H1 (cell line): Measurements from ENCODE around the gene HDC. TPM values are rescaled to one million over a fixed set of nuclear protein-coding genes. Genes with fewer than 3 reads are reported as not detected.

Source experiments
- CTCF ChIA-PET: fragments of 300-600 bp; sonication (Branson Sonifier 250); formaldehyde crosslinking; loops from one replicate; lab custom pipeline; 2021; ENCODE audit not compliant: partially characterized antibody; lab: Charles Lee
- POLR2A ChIA-PET: fragments of 300-600 bp; sonication (Branson Sonifier 250); formaldehyde crosslinking; loops from one replicate; lab custom pipeline; 2021; ENCODE audit warnings: inconsistent platforms; ENCODE audit not compliant: partially characterized antibody; lab: Charles Lee
- DNase-seq, 2 experiments: peaks; one replicate each; pipeline versions ENCODE4 v3.0.0 to v3.0.0-alpha.2; 2010 to 2022; ENCODE audit warnings: low spot score in 2 of 2, low read depth in 1 of 2, mixed read lengths in 1 of 2
- FAIRE-seq: peaks from 2 replicates; lab custom pipeline; 2011; peaks lifted over from hg19 to GRCh38; lab: Jason Lieb, UNC
- H2AFZ ChIP-seq: 2 replicates; pipeline ENCODE4 v1.8.1; 2012; ENCODE audit warnings: low read length, inconsistent platforms
- H2AK5ac ChIP-seq: 2 replicates; pipeline ENCODE4 v1.6.1; 2013; ENCODE audit warnings: low read depth, low read length
- H2BK120ac ChIP-seq: replicated peaks from 2 replicates; pipeline ENCODE3; 2013; ENCODE audit warnings: low read depth, low read length, inconsistent platforms
- H2BK12ac ChIP-seq: 2 replicates; pipeline ENCODE4 v1.6.1; 2013; ENCODE audit warnings: low read depth, low read length
- H2BK15ac ChIP-seq: 2 replicates; pipeline ENCODE4 v1.6.1; 2013; ENCODE audit warnings: low read length
- H2BK20ac ChIP-seq: 2 replicates; pipeline ENCODE4 v1.6.1; 2013; ENCODE audit warnings: low read length
- H2BK5ac ChIP-seq: 2 replicates; pipeline ENCODE4 v1.6.1; 2013; ENCODE audit warnings: low read depth, low read length
- H3K14ac ChIP-seq: 2 replicates; pipeline ENCODE4 v1.6.1; 2013; ENCODE audit warnings: inconsistent platforms; ENCODE audit not compliant: insufficient read length
- H3K18ac ChIP-seq: 2 replicates; pipeline ENCODE4 v1.6.1; 2013; ENCODE audit warnings: low read length; ENCODE audit errors: extremely low read depth
- H3K23ac ChIP-seq: 2 replicates; pipeline ENCODE4 v1.6.1; 2013; ENCODE audit warnings: inconsistent platforms; ENCODE audit not compliant: insufficient read length
- H3K23me2 ChIP-seq: 2 replicates; pipeline ENCODE4 v1.6.1; 2013; ENCODE audit warnings: low read depth, low read length
- H3K27ac ChIP-seq: 2 replicates; pipeline ENCODE4 v1.6.1; 2011; ENCODE audit warnings: low read depth, low read length, inconsistent platforms
- H3K27me3 ChIP-seq, 4 experiments: replicated peaks in 1 of 4; 1 replicate in 1 of 4; 2 replicates in 3 of 4; pipeline versions ENCODE4 v1.6.1 to v1.8.1; 2011 to 2013; ENCODE audit warnings: low read length in 3 of 4, mild to moderate bottlenecking in 3 of 4, inconsistent platforms in 2 of 4, mixed read lengths in 2 of 4, moderate library complexity in 1 of 4; ENCODE audit not compliant: control insufficient read depth in 3 of 4, insufficient read depth in 3 of 4; ENCODE audit errors: extremely low read depth in 1 of 4
- H3K36me3 ChIP-seq, 4 experiments: 2 replicates each; pipeline versions ENCODE4 v1.6.1 to v1.8.1; 2011 to 2013; ENCODE audit warnings: mild to moderate bottlenecking in 4 of 4, low read length in 3 of 4, moderate library complexity in 2 of 4, control low read depth in 1 of 4, inconsistent platforms in 1 of 4; ENCODE audit not compliant: insufficient read depth in 4 of 4, control insufficient read depth in 2 of 4
- H3K4ac ChIP-seq: replicated peaks from 2 replicates; pipeline ENCODE3; 2013; ENCODE audit warnings: low read length, low read depth, mixed read lengths, inconsistent platforms; ENCODE audit not compliant: insufficient read length
- H3K4me1 ChIP-seq, 4 experiments: replicated peaks in 1 of 4; 1 replicate in 1 of 4; 2 replicates in 3 of 4; pipeline versions ENCODE4 v1.6.1 to v1.8.1; 2011 to 2013; ENCODE audit warnings: low read length in 3 of 4, inconsistent platforms in 2 of 4, mixed read lengths in 1 of 4; ENCODE audit not compliant: insufficient read depth in 4 of 4, control insufficient read depth in 3 of 4
- H3K4me2 ChIP-seq, 2 experiments: 2 replicates each; pipeline versions ENCODE4 v1.6.1 to v1.8.1; 2011 to 2013; ENCODE audit warnings: low read depth in 2 of 2, low read length in 2 of 2, control low read depth in 1 of 2, inconsistent platforms in 1 of 2, mild to moderate bottlenecking in 1 of 2; ENCODE audit not compliant: insufficient read depth in 1 of 2
- H3K4me3 ChIP-seq, 4 experiments: fragments of 200-600, 300-600 bp in 1 of 4; sonication (generic), shearing (Covaris generic), sonication (Bioruptor Twin) in 1 of 4; 2 replicates each; pipeline versions ENCODE4 v1.5.1 to v1.8.1; 2011 to 2016; ENCODE audit warnings: low read length in 4 of 4, low read depth in 3 of 4, control low read depth in 2 of 4, inconsistent platforms in 2 of 4, mild to moderate bottlenecking in 2 of 4, mixed read lengths in 1 of 4, moderate library complexity in 1 of 4; ENCODE audit not compliant: insufficient read depth in 2 of 4; ENCODE audit errors: extremely low read depth in 1 of 4
- H3K56ac ChIP-seq: replicated peaks from 2 replicates; pipeline ENCODE3; 2013; ENCODE audit warnings: low read depth, mild to moderate bottlenecking, mixed read lengths, low read length, inconsistent platforms; ENCODE audit not compliant: insufficient read length
- H3K79me1 ChIP-seq: 2 replicates; pipeline ENCODE4 v1.6.1; 2013; ENCODE audit warnings: low read depth, low read length, control low read depth
- H3K79me2 ChIP-seq, 2 experiments: 2 replicates each; pipeline versions ENCODE4 v1.6.1 to v1.8.1; 2012 to 2013; ENCODE audit warnings: low read length in 2 of 2, mild to moderate bottlenecking in 2 of 2, inconsistent platforms in 1 of 2; ENCODE audit not compliant: insufficient read depth in 2 of 2, control insufficient read depth in 1 of 2
- H3K9ac ChIP-seq, 4 experiments: replicated peaks in 1 of 4; 1 replicate in 1 of 4; 2 replicates in 3 of 4; pipeline versions ENCODE4 v1.6.1 to v1.8.1; 2011 to 2013; ENCODE audit warnings: low read depth in 3 of 4, low read length in 3 of 4, control low read depth in 2 of 4, mild to moderate bottlenecking in 2 of 4, moderate library complexity in 2 of 4, inconsistent platforms in 1 of 4; ENCODE audit errors: extremely low read depth in 1 of 4
- H3K9me3 ChIP-seq, 2 experiments: 2 replicates each; pipeline versions ENCODE4 v1.6.1 to v1.8.1; 2012 to 2013; ENCODE audit warnings: mild to moderate bottlenecking in 2 of 2, moderate library complexity in 2 of 2, control low read depth in 1 of 2, inconsistent platforms in 1 of 2, low read depth in 1 of 2, low read length in 1 of 2, mixed read lengths in 1 of 2; ENCODE audit not compliant: insufficient read depth in 2 of 2
- H4K20me1 ChIP-seq, 2 experiments: replicated peaks in 1 of 2; 2 replicates each; pipeline versions ENCODE3 to v1.8.1; 2011 to 2013; ENCODE audit warnings: inconsistent platforms in 2 of 2, low read length in 2 of 2, mild to moderate bottlenecking in 1 of 2; ENCODE audit not compliant: insufficient read depth in 2 of 2, control insufficient read depth in 1 of 2
- H4K5ac ChIP-seq: 2 replicates; pipeline ENCODE4 v1.6.1; 2013; ENCODE audit warnings: low read length, low read depth, mixed read lengths, inconsistent platforms; ENCODE audit not compliant: insufficient read length
- H4K8ac ChIP-seq: 2 replicates; pipeline ENCODE4 v1.8.0; 2013; ENCODE audit warnings: mild to moderate bottlenecking, moderate library complexity, low read length, inconsistent platforms; ENCODE audit not compliant: insufficient read depth; ENCODE audit errors: extremely low read depth
- H4K91ac ChIP-seq: replicated peaks from 2 replicates; pipeline ENCODE3; 2013; ENCODE audit warnings: low read length, mixed read lengths, inconsistent platforms; ENCODE audit not compliant: insufficient read length
- CHD1 ChIP-seq: IDR thresholded peaks from 2 replicates; pipeline ENCODE4 v1.6.1; 2012; ENCODE audit warnings: low read depth, low read length, improper control_type of control experiment
- CREB1 ChIP-seq: IDR thresholded peaks from 2 replicates; pipeline ENCODE4 v1.6.1; 2012; ENCODE audit warnings: inconsistent platforms
- RAD21 ChIP-seq, 2 experiments: IDR thresholded peaks in 1 of 2; conservative IDR thresholded peaks in 1 of 2; 2 replicates each; pipeline ENCODE4 v1.6.1; 2011; ENCODE audit warnings: low read depth in 2 of 2, low read length in 2 of 2, improper control_type of control experiment in 1 of 2, inconsistent platforms in 1 of 2, mild to moderate bottlenecking in 1 of 2, moderate library complexity in 1 of 2
- RBBP5 ChIP-seq: IDR thresholded peaks from 2 replicates; pipeline ENCODE4 v1.7.1; 2012; ENCODE audit warnings: low read depth, mild to moderate bottlenecking, inconsistent platforms, low read length, moderate library complexity, borderline replicate concordance
- RFX5 ChIP-seq: IDR thresholded peaks from 2 replicates; pipeline ENCODE4 v1.6.1; 2011; ENCODE audit warnings: low read depth, low read length, improper control_type of control experiment, borderline replicate concordance
- RNF2 ChIP-seq: fragments of 200-900, 300-1000 bp; sonication (generic); IDR thresholded peaks from 2 replicates; pipeline ENCODE4 v1.7.1; 2016; ENCODE audit warnings: borderline replicate concordance, low read depth, mild to moderate bottlenecking, antibody characterized with exemption, low read length; ENCODE audit not compliant: poor library complexity, severe bottlenecking; ENCODE audit errors: missing control alignments
- SIN3A ChIP-seq, 2 experiments: IDR thresholded peaks in 1 of 2; conservative IDR thresholded peaks in 1 of 2; 2 replicates each; pipeline ENCODE4 v1.6.1; 2011 to 2012; ENCODE audit warnings: low read length in 2 of 2, improper control_type of control experiment in 1 of 2, low read depth in 1 of 2, mild to moderate bottlenecking in 1 of 2
- SIX5 ChIP-seq: IDR thresholded peaks from 2 replicates; pipeline ENCODE4 v1.6.1; 2011; ENCODE audit warnings: mild to moderate bottlenecking, low read depth, low read length
- SP2 ChIP-seq: IDR thresholded peaks from 2 replicates; pipeline ENCODE4 v1.6.1; 2012; ENCODE audit warnings: mild to moderate bottlenecking, low read length, inconsistent platforms
- SUZ12 ChIP-seq: fragments of 200-600 bp; sonication (generic); IDR thresholded peaks from 2 replicates; pipeline ENCODE4 v1.6.1; 2012; ENCODE audit warnings: mild to moderate bottlenecking, inconsistent platforms, low read length, moderate library complexity, mixed read lengths
- TBP ChIP-seq: IDR thresholded peaks from 2 replicates; pipeline ENCODE4 v1.6.1; 2011; ENCODE audit warnings: low read depth, low read length, improper control_type of control experiment
- ZNF274 ChIP-seq: IDR thresholded peaks from 2 replicates; pipeline ENCODE4 v1.7.0; 2012; ENCODE audit warnings: low read length, borderline replicate concordance; ENCODE audit errors: extremely low read depth
- WGBS, 2 experiments: shearing (Covaris generic) in 1 of 2; methylation state at CpG; one replicate each; pipeline versions ENCODE4 v1.1.6 to v1.1.7; 2013 to 2015; ENCODE audit warnings: low lambda C conversion rate in 2 of 2, mixed read lengths in 2 of 2, inconsistent platforms in 1 of 2, low coverage in 1 of 2, missing lambda C conversion rate in 1 of 2; ENCODE audit not compliant: insufficient replicate concordance in 2 of 2, insufficient coverage in 1 of 2, insufficient read length in 1 of 2; ENCODE audit errors: extremely low coverage in 1 of 2, missing lambda C conversion rate in 1 of 2; 5-methylcytosine and 5-hydroxymethylcytosine counted together
- polyA plus RNA-seq, 7 experiments: library from polyadenylated mRNA; depleted of rRNA in 3 of 7; stranded (reverse) in 5 of 7; unstranded in 2 of 7; fragments of >200 nt in 5 of 7; fragments of 200-250 nt in 2 of 7; gene quantifications; 1 replicate in 5 of 7; 2 replicates in 1 of 7; 4 replicates in 1 of 7; pipeline versions ENCODE4 v1.2.1 to v1.2.3, GENCODE V29; 2011 to 2013; ENCODE audit warnings: missing spikeins in 2 of 7, mixed read lengths in 2 of 7
- total RNA-seq: library from RNA; stranded (reverse); fragmentation: NEBNext Ultra II Directional; extraction: Animal tissue kit (Norgen Biotek cat#: 25700); gene quantifications from 2 replicates; pipeline ENCODE4 v1.2.1, GENCODE V29; 2021
- TF ChIP-seq, protein P1 (sequence below): IDR thresholded peaks from 2 replicates; pipeline ENCODE4 v1.6.1; 2011; ENCODE audit warnings: low read length, improper control_type of control experiment

The HDC gene
- total and polyA plus RNA-seq, 2 of the 8 experiments (the other 6 are each of a cell fraction or from before 2014, with no cell fraction given): 0.20 to 0.22 TPM

- ChIA-PET CTCF (interaction anchor here (5.7 kb wide), 1 partner anchor 12 kb away, joined by 37 read pairs; no protein-coding TSS in a partner anchor), POLR2A (no interaction called here)
- H3K9me3 ChIP-seq: no peaks in the 10 kb centered on the region
- FAIRE-seq (no peak), DNase-seq (no peak)
- no peak overlapping the region for H4K91ac ChIP-seq
- no peak overlapping the region for H2BK15ac ChIP-seq
- no peak overlapping the region for H2BK20ac ChIP-seq
- no peak overlapping the region for H3K14ac ChIP-seq
- H2AK5ac ChIP-seq: no peak overlapping the region
- no peak overlapping the region for H3K4me3 ChIP-seq
- H2BK12ac ChIP-seq: no peak overlapping the region
- WGBS, 2 experiments: 89% methylated on average over 2 of the region's 2 CpGs; no CpG with 5 or more reads in 1 of the 2 experiments
- H3K27ac ChIP-seq: no peak overlapping the region
- no peak overlapping the region for H3K4ac ChIP-seq
- no peak overlapping the region for H2AFZ ChIP-seq
- no peaks in the 10 kb centered on the region for H3K79me2 ChIP-seq
- no peak overlapping the region for H4K8ac ChIP-seq
- H3K9ac ChIP-seq: no peak overlapping the region
- H3K23ac ChIP-seq: no peak overlapping the region
- no peaks in the 10 kb centered on the region; a peak in 1 of 8 replicates for H3K36me3 ChIP-seq
- H3K18ac ChIP-seq: no peak overlapping the region
- no peaks in the 10 kb centered on the region for H4K20me1 ChIP-seq
- H3K56ac ChIP-seq: no peak overlapping the region
- no peak overlapping the region for H2BK5ac ChIP-seq
- no peaks in the 10 kb centered on the region for H3K4me1 ChIP-seq
- no peak overlapping the region for H2BK120ac ChIP-seq
- no peaks in the 10 kb centered on the region for H3K27me3 ChIP-seq
- no peaks in the 10 kb centered on the region for H3K79me1 ChIP-seq
- no peak overlapping the region for H4K5ac ChIP-seq
- H3K4me2 ChIP-seq: no peak overlapping the region
- no peaks in the 10 kb centered on the region for H3K23me2 ChIP-seq
- TF ChIP-seq TBP (no peak), ZNF274 (no peak), SUZ12 (no peak), RFX5 (no peak), SP2 (no peak), SIX5 (no peak), RAD21 (IDR thresholded peaks at IDR 0.05 in 1 of 2, conservative IDR thresholded peaks at IDR 0.05 in 1 of 2; ENCODE audit: low read depth in 2 of 2, low read length in 2 of 2) (no peak), RBBP5 (no peak), CREB1 (no peak), CHD1 (no peak), SIN3A (conservative IDR thresholded peaks at IDR 0.05 in 1 of 2, IDR thresholded peaks at IDR 0.05 in 1 of 2; ENCODE audit: low read depth in 1 of 2, low read length in 2 of 2) (no peak), RNF2 (no peak)
- TF ChIP-seq, protein P1, sequence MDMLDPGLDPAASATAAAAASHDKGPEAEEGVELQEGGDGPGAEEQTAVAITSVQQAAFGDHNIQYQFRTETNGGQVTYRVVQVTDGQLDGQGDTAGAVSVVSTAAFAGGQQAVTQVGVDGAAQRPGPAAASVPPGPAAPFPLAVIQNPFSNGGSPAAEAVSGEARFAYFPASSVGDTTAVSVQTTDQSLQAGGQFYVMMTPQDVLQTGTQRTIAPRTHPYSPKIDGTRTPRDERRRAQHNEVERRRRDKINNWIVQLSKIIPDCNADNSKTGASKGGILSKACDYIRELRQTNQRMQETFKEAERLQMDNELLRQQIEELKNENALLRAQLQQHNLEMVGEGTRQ: no peak
Measured at GRCh38 chr15:50238255-50238654, 27.3 kb downstream of the HDC start.
